DMS53 treated with DMSO at 0.1 percent for 48 hours (cell line): ENCODE results near the gene LRRC66.

Experiments
- DNase-seq: peaks from one replicate; lab custom pipeline; 2025; ENCODE audit not compliant: unreplicated experiment; lab: John Stamatoyannopoulos, UW

The LRRC66 gene, protein sequence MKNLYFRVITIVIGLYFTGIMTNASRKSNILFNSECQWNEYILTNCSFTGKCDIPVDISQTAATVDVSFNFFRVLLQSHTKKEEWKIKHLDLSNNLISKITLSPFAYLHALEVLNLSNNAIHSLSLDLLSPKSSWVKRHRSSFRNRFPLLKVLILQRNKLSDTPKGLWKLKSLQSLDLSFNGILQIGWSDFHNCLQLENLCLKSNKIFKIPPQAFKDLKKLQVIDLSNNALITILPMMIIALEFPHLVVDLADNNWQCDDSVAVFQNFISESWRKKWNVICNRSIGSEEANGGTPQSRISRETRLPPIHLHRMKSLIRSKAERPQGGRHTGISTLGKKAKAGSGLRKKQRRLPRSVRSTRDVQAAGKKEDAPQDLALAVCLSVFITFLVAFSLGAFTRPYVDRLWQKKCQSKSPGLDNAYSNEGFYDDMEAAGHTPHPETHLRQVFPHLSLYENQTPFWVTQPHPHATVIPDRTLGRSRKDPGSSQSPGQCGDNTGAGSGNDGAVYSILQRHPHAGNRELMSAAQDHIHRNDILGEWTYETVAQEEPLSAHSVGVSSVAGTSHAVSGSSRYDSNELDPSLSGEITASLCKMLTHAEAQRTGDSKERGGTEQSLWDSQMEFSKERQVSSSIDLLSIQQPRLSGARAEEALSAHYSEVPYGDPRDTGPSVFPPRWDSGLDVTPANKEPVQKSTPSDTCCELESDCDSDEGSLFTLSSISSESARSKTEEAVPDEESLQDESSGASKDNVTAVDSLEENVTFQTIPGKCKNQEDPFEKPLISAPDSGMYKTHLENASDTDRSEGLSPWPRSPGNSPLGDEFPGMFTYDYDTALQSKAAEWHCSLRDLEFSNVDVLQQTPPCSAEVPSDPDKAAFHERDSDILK

DNA sequence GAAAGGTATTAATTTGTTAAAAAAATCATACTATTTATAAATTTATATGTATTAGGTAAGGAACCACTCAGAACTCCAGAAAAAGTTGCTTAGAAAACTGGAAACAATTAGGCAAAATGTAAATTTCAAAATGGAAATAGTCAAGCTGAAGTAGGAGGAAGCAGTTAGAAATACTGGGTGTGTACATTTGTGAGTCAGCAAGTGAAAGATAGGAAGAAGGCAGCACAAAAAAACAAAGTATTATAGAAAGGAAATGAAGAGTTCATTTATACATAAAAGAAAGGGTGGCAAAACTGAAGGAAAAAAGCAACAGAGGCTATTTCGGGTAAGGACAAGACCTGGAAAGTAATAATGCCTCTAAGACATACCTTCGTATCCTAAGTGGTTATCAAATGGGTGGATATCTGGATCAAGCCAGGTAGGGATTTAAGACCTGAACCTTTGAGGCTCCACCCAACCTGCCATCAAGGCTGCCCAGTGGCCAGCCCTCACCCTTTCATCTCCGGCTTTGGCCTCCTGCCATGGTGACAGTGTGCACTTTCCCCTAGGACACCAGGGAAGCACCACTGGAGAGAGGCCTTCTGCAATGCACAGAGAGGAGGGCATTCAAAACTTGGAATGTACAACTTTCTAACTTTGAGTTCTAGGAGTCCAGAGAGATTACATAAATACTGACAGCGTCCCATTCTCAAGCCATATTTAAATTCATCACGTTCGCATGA lies at the start of gene LRRC66:
Gene LRRC66 (minus strand): TSS at position 428 of the 722 bp plus-strand sequence. CDS start 2,750 bp downstream, outside the sequence.
- no peak for DNase-seq

- DNase-seq = no peak
These were observed 49.4 kb upstream of the LRRC66 start for GRCh38 chr4:52069571-52069970.

DNA sequence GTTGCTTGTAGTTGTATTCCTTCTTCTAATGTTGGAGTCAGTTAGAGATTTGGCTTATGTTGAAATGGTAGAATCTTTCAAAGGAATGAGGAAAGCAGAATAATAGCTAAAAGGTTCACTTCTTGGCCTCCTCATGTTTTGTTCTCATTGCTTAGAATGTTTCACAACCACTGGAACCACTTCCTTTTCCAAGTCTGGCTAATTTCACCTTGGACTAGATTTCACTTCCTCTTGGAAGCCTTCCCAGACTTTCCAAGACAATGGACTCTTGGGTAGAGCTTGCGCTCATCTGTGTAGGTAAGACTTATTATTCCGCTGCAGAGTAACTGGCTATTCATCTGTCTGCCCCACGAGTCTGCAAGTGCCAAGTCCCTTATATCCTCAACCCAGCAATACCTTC lies 39.2 kb upstream of the LRRC66 start:
- DNase-seq = no peak

- DNase-seq = no peak
These were observed 38.1 kb upstream of the LRRC66 start for GRCh38 chr4:52058275-52058674.

GRCh38 chr4:52057196-52057595 lies 37.0 kb upstream of the LRRC66 start:
- DNase-seq = no peak

DNA sequence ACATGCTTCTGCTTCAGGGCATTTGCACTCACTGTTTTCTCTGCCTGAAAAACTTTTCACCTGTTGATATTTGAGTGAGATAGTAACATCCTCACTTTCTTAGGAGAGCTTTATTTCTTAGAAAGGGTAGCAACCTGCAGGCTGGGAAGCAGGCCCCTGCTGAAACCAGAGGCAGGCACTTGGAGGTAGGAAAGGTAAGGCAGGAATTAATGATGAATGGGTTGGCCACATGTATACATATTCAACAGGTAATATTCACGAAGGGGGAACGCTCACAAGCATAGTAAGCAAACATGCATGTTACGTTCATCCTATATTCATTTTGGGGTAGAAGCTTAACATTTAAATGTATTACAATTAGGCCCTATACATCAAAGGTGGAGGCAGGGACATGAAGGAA lies 34.1 kb upstream of the LRRC66 start:
- DNase-seq = no peak

GRCh38 chr4:52052475-52052780 lies 32.3 kb upstream of the LRRC66 start:
- DNase-seq = no peak

DNA sequence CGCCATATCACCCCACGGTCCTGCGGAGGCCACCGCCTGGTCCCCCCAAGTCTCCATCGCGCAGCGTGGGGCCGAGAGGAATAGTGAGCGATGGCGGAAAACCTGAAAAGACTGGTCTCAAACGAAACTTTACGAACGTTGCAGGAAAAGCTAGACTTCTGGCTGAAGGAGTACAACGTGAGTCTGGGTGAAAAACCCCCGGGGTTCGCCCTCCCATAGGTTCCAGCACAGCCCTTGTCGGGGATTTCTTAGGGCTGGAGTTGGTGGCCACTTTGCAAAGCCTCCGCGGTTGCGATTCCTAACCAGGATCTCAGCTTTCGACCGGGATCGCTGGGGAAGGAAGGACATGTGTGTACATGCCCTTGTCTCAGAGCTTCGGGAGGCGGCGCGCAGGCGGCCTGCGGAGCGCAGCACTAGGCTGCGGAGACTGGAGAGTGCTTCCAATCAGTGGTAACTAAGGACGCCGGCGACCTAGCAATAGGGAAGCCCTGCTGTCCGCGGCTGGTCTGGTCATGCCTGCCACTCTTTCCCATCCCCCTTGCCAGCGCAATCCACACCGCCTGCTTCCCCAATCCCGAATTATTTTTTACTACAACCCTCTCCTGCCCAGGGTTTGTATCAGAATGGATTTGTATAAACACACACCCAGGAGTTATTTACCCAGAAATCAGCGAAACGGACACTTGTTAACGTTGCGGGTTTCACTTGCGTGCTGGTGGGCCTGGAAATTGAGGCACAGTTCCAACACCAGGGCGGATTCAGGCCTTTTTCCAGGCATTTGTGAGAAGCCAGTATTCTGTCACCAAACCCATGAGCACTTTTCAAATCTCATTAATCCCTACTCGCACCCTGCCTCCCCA lies 31.7 kb upstream of the LRRC66 start:
- DNase-seq = peak; percentile 44

GRCh38 chr4:52051213-52051614 lies 31.1 kb upstream of the LRRC66 start, which contains the start of gene SPATA18:
Gene SPATA18 (plus strand): TSS chr4:52051304. CDS start chr4:52051705, 401 bp downstream.
- DNase-seq = no peak

DNA sequence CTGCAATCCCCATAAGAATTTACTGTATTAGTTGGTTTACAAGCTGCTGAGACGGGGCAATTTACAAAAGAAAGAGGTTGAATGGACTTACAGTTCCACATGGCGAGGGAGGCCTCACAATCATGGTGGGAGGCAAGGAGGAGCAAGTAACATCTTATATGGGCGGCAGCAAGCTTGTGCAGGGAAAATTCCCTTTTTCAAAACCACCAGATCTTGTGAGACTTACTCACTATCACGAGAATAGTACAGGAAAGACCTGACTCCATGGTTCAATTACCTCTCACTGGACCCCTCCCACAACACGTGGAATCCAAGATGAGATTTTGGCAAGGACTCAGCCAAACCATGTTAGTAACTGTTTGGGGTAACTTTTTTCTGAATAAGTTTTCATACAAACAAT lies 29.1 kb upstream of the LRRC66 start:
- no peak for DNase-seq

- no peak for DNase-seq
These were observed 24.9 kb upstream of the LRRC66 start for GRCh38 chr4:52045028-52045427.

DNA sequence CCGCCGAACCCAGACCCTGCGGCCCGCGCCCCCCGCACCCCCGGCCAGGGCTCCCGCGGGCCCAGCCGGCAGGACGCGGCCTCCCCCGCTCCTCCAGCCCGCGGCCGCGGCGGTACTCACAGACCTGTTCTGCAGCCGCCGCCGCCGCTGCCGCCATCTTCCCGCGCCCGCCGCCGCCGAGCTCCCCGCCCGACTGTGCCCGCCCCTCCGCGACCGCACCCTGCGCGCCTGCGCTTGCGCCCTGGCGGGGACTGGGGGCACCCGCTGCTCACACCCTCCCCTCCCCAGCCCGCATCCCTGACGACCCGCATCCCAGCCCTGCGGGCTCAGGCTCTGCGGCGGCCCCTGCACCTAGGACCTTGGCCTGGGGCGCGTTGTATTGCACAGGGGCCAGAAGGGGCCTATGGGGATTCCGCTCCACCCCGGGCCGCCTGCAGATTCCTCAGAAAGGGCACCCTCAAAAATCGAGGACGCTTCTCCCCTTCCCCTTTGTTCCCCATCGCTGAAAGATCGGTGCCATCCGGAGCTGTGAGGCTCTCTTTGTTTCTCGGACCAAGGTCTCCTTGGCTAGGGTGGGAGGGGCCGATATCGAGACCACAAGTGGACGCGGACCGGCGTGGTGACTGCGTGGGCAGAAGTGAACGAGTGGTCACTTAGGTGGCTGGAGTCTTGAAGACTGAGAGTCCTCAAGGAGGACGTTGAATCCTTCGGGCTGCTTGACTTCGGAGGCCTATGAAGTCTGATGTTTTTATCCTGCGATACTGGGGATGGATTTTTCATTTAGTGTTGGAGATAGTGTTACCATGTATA lies 18.1 kb upstream of the LRRC66 start, which contains the start of gene SGCB:
Gene SGCB (minus strand): TSS at position 197 of the 810 bp plus-strand sequence. CDS start 40 bp downstream, at position 157.
- DNase-seq = no peak

GRCh38 chr4:52037689-52038102 lies 17.5 kb upstream of the LRRC66 start:
- no peak for DNase-seq

DNA sequence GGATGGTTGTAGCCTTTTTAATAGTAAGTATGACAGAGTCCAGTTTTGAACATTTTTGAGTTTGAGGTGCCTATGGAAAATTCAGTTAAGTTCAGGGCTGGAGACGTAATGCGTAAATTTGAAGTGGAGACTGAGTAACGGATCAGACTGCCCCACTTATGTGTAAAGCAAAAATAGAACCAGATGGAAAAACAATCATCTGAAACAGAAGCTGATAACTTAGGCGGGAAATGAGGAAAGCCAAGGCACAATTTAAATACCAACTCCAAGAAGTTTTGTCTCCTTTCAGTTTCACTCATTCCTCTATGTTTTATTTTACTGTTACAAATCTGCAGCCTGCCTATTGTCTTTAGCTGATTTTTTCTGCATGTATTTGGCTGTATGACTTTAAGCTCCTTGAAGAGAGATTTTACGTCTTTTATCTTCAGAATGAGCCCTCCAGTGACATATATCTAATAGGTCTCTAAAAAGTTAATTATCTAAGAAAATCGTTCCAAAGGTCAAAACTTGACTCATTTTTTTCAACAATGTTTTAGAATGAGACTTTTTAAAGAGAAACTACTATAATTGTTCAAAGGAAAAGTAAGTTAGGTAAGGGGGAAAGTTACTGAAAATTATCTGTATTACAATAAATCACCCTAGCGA lies 16.8 kb upstream of the LRRC66 start:
- no peak for DNase-seq

DNA sequence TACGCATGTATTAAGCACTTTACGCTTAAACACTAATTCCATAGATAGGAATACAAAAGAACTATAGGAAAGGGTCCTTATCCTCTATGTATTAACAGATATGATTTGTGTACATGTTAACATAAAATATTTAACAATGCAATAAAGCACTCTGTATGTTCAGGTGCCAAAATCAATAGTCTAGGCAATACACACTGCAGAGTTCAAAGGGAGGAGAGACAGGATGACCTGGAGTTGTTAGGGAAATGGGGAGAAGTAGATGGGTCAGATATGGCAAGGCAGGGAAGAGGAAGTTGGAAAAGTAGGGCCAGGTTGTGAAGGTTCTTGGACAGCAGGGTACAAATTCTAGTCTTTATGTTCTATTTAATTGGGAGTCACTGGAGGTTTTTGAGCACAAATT lies 15.0 kb upstream of the LRRC66 start:
- no peak for DNase-seq

GRCh38 chr4:52032005-52032404 lies 11.8 kb upstream of the LRRC66 start:
- no peak for DNase-seq

- no peak for DNase-seq
These were observed 8.8 kb upstream of the LRRC66 start for GRCh38 chr4:52028970-52029369.

DNA sequence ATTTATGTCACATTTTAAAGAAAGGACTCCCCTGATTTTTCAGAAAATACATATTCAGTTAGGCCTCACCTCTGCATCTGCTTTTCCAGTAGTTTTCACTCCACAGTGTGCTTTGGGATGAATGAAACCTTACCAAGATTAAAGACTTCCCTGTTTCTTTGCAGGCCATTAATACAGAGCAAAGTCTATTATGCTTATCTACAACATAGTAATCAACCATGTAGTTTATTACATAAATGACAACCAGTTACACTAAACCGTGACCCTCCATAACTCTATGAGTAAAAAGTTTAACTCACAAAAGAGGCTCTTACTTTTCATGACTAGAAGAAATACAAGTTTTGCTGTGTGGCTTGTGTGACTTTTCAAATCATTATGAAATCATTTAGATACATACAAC lies 2.3 kb downstream of the LRRC66 start:
- DNase-seq = no peak

- no peak for DNase-seq
These were observed 3.2 kb downstream of the LRRC66 start for GRCh38 chr4:52016981-52017380.
